PFSK-1 (cell line): ENCODE data around the gene C1RL.

ENCODE experiments used
- FOXP2 ChIP-seq: optimal IDR thresholded peaks from 2 replicates; pipeline ENCODE3; 2011; ENCODE audit warnings: borderline replicate concordance, control low read depth, inconsistent platforms; ENCODE audit not compliant: insufficient read depth; ENCODE audit errors: extremely low read length, extremely low read depth
- POLR2AphosphoS5 ChIP-seq: IDR thresholded peaks from 2 replicates; pipeline ENCODE4 v1.6.1; 2012; ENCODE audit warnings: low read depth, mild to moderate bottlenecking, control low read depth, low read length, moderate library complexity
- REST ChIP-seq, 2 experiments: IDR thresholded peaks; 2 replicates each; pipeline versions ENCODE4 v1.6.1 to v1.8.0; 2011 to 2012; ENCODE audit warnings: low read depth in 2 of 2, low read length in 2 of 2, control low read depth in 1 of 2, inconsistent platforms in 1 of 2, mild to moderate bottlenecking in 1 of 2, moderate library complexity in 1 of 2; ENCODE audit not compliant: insufficient read depth in 1 of 2
- SIN3A ChIP-seq: IDR thresholded peaks from 2 replicates; pipeline ENCODE4 v1.6.1; 2012; ENCODE audit warnings: mild to moderate bottlenecking, low read length, moderate library complexity, borderline replicate concordance; ENCODE audit not compliant: insufficient read depth

GRCh38 chr12:7130701-7131501, 21.9 kb upstream of the C1RL start:
- TF ChIP-seq POLR2AphosphoS5: no peak
- TF ChIP-seq FOXP2: no peak
- no peak for TF ChIP-seq SIN3A
- TF ChIP-seq REST (IDR thresholded peaks at IDR 0.05; ENCODE audit: insufficient read depth in 1 of 2, low read depth in 2 of 2, low read length in 2 of 2): no peak
